NCI-H345 treated with DMSO at 0.1 percent for 48 hours (cell line): ENCODE measurements around the gene TNS3.

Experiments
- DNase-seq: peaks from one replicate; lab custom pipeline; 2025; ENCODE audit not compliant: unreplicated experiment; lab: John Stamatoyannopoulos, UW

Gene TNS3

GRCh38 chr7:47335557-47336471 lies 246.1 kb downstream of the TNS3 start:
- DNase-seq, result no peak

DNA sequence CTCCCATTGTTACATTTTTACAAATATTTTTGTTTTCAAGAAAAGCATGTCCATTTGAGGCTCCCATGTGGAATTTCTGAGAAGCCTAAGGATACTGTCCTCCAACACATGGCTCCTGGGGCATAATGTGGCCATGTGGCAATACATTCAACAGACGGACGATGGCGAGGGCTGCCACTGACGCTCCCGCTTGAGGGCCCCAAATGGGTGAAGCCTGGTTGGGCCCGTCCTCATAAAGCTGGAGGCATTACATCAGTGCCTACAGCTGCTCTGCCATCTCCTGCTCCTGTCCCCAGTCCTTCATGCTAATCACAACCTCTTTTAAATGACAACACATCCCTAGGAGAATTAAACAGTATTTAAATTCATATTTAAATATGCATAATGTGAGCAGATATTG lies 246.8 kb downstream of the TNS3 start:
- no peak for DNase-seq

- no peak for DNase-seq
Measured at GRCh38 chr7:47333959-47334358, 248.0 kb downstream of the TNS3 start.

DNA sequence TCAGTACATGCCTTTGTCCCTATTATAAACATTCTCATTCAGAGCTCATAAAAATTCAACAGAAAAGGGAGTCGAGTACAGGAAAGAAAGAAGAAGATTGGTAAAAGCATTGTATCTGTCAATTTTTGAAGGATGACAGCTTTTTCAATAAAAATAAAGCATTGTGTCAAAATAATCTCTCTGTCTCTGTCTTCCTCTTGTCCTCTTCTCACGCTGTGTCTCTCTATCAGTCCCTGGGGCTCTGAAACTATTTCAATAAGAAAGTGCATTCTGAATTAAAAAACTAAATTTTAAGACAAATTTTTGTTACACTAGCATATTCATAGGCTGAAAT lies 248.4 kb downstream of the TNS3 start:
- no peak for DNase-seq

- no peak for DNase-seq
Measured at GRCh38 chr7:47332681-47333553, 249.0 kb downstream of the TNS3 start.

DNA sequence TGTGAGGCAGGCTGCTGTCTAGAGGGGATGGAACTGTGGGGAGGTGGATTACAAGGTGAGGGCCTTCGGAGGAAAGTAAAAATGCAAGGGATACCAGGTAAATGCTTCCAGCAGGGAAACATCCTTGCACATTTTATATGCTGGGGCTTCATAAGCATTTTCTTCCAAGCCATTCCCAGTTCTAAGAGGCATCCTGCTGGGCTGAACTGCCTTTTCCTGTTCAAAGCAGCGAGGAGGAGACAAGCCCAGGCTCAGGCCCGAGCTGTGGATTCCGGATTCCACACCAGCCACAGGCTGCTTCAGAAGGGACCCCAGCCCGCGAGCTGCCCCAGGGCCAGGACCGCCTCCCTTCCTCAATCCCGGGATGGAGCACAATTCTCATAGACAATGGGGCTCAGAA lies 249.7 kb downstream of the TNS3 start:
- no peak for DNase-seq

DNA sequence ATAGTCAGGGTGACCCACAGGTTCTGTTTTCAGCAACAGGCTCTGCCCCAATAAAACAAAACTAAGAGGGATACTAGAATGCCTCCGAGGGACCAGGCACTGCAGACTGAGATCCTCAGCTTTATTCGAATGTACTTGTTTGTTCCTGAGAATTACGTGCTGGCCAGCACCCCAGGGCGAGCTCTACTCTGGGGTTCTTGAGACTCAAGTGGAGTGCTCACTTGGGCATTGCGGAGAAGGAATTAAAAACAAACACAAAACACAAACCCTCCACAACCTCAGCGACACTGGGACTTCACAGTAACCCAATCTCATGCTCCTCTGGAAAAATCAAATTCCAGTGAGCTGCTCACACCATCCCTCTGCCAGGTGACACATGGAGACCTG lies 250.7 kb downstream of the TNS3 start:
- no peak for DNase-seq

GRCh38 chr7:47330561-47331178 lies 251.2 kb downstream of the TNS3 start:
- no peak for DNase-seq

- no peak for DNase-seq
Measured at GRCh38 chr7:47330026-47330425, 251.9 kb downstream of the TNS3 start.

- no peak for DNase-seq
Measured at GRCh38 chr7:47329320-47329926, 252.5 kb downstream of the TNS3 start.

- no peak for DNase-seq
Measured at GRCh38 chr7:47328392-47329319, 253.3 kb downstream of the TNS3 start.

GRCh38 chr7:47327698-47328391 lies 254.1 kb downstream of the TNS3 start:
- no peak for DNase-seq

DNA sequence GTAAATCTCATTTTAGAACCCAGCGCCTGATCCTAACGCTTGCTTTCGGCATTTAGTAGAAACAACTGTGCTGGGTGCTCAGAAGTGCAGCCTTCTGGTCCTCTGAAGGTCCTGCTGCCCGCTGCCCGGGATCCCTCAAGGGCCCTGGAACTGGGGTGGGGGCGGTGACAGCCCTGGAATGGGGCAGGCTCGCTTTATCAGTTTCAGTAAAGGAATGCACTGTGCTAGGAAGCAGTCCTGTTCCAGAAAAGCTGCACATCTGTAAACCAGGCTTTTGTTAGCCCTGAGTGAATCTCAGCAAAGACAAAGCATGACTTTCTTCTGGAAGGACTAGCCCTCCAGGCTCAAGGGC lies 254.6 kb downstream of the TNS3 start:
- DNase-seq, result no peak

- DNase-seq, result no peak
Measured at GRCh38 chr7:47326808-47327207, 255.1 kb downstream of the TNS3 start.

DNA sequence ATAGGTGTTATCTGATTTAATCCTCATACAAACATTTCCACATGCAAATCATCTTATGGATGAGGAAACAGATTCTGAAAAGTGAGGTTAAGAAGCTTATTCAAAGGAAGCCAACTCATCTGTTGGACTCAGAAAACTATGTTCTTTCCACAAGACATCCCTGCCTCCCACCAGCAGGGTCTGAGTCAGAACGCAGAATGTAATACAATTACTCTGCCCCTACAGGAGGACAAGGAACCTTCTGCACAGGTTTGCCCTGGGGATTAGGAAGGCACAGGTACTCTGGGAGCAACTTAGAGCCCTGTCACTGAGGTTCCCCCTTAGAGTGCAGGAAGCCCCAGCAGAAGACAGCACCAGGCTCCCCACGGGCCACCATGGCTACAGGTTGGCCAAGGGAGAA lies 255.7 kb downstream of the TNS3 start:
- DNase-seq, result no peak

DNA sequence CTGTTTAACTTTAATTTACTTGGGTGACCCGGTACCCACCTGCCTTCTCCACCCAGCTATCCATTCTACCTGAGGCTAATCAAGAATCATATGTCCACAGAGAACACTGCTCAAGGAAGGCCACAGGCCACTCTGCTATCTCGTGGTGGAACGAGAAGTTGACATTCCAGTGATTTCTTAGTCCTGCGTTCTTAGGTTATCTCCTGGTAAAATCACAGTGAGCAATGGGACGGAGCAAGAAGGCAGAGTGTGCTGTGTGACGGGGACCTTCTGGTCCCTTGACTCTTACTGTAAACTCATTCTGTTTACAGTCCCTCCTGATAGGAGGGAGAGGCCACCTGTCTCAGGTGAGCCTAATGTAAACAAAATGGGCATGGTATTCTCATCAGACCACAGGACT lies 256.6 kb downstream of the TNS3 start:
- DNase-seq, result no peak

- no peak for DNase-seq
Measured at GRCh38 chr7:47323904-47324303, 258.0 kb downstream of the TNS3 start.

- DNase-seq, result no peak
Measured at GRCh38 chr7:47322731-47323130, 259.2 kb downstream of the TNS3 start.

- no peak for DNase-seq
Measured at GRCh38 chr7:47320296-47320695, 261.6 kb downstream of the TNS3 start.
